ENCODE data around the gene GPN1.

GRCh38 chr2:27655155-27655951 is 26.5 kb downstream of the GPN1 start:
- TF ChIP-seq CTCF (conservative IDR thresholded peaks at IDR 0.05; ENCODE audit: low read depth, low read length): no peak
- TF ChIP-seq EZH2 (IDR thresholded peaks at IDR 0.05; ENCODE audit: borderline replicate concordance, low read depth, low read length, poor library complexity, severe bottlenecking): no peak

Data from A673 (cell line).